ENCODE results near the gene FEV. TPM values are rescaled to one million over a fixed set of nuclear protein-coding genes. Genes with fewer than 3 reads are reported as not detected.

FEV gene
- not detected for total RNA-seq

- Histone ChIP-seq H3K36me3 (ENCODE audit: control insufficient read depth in 3 of 3, insufficient read depth in 3 of 3, low read length in 3 of 3) (no peaks in the 10 kb centered on the region), H3K27ac (ENCODE audit: low read depth, low read length) (no peak within 1 kb of the TSS), H3K4me1 (ENCODE audit: control insufficient read depth in 3 of 3, insufficient read depth in 3 of 3, low read length in 3 of 3) (peaks cover 26 to 40% (median 38%) of the 10 kb centered on the region in 3 donors), H3K4me3 (ENCODE audit: low read length in 3 of 3) (peak within 1 kb of the TSS in 2 of 3 donors; percentile 22 to 30), H3K27me3 (ENCODE audit: control insufficient read depth in 3 of 3, insufficient read depth in 3 of 3, low read length in 3 of 3) (peaks cover 87 to 92% (median 91%) of the 10 kb centered on the region in 3 donors), H3K9ac (ENCODE audit: low read depth in 1 of 3, low read length in 3 of 3) (no peak within 1 kb of the TSS), H3K9me3 (ENCODE audit: control insufficient read depth in 3 of 3, low read length in 3 of 3) (no peaks in the 10 kb centered on the region)
Measured at GRCh38 chr2:218985021-218985324, at the start of gene FEV. FEV (minus strand) TSS chr2:218985184; CDS start chr2:218985075, 109 bp downstream.

DNA sequence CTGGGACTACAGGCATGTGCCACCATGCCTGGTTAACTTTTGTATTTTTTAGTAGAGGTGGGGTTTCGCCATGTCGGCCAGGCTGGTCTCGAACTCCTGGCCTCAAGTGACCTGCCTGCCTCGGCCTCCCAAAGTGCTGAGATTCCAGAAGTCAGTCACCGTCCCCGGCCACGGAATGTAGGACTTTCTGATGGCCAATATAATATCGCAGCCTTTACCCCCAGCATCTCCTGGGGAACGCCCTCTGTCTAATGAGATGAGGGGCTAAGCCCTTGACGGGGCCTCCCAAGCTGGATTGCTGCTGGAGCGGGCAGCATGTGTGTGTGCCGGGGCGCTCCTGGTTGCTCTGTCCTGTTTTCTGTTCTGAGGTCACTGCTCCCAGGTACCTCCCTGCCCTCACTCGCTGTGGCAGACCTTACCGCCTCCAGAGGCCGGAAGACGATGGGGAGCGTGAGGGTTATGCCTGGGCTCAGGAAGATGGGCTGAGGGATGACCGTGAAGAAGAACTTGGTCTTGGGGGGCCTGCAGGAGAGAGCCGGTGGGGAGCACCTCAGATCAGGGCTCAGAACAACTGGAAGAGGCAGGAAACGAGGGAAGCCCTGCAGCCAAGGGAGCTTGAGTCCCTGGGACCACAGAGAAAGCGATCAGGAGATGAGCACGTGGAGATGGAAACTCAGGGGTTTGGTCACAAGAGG lies 47.2 kb upstream of the FEV start:
- no peaks in the 10 kb centered on the region for H3K4me1 ChIP-seq (ENCODE audit: control insufficient read depth in 3 of 3, insufficient read depth in 3 of 3, low read length in 3 of 3)
- H3K9me3 ChIP-seq (ENCODE audit: control insufficient read depth in 3 of 3, low read length in 3 of 3) = no peaks in the 10 kb centered on the region
- no peaks in the 10 kb centered on the region for H3K36me3 ChIP-seq (ENCODE audit: control insufficient read depth in 3 of 3, insufficient read depth in 3 of 3, low read length in 3 of 3)
- H3K9ac ChIP-seq (ENCODE audit: low read depth in 1 of 3, low read length in 3 of 3) = no peak overlapping the region
- no peak overlapping the region for H3K27ac ChIP-seq (ENCODE audit: low read depth, low read length)
- no peak overlapping the region for H3K4me3 ChIP-seq (ENCODE audit: low read length in 3 of 3)
- H3K27me3 ChIP-seq (ENCODE audit: control insufficient read depth in 3 of 3, insufficient read depth in 3 of 3, low read length in 3 of 3) = peaks cover 20 to 47% (median 36%) of the 10 kb centered on the region in 3 donors

- Histone ChIP-seq H3K9ac (ENCODE audit: low read depth in 1 of 3, low read length in 3 of 3) (no peak overlapping the region), H3K36me3 (ENCODE audit: control insufficient read depth in 3 of 3, insufficient read depth in 3 of 3, low read length in 3 of 3) (no peaks in the 10 kb centered on the region), H3K27me3 (ENCODE audit: control insufficient read depth in 3 of 3, insufficient read depth in 3 of 3, low read length in 3 of 3) (peaks cover 20 to 45% (median 36%) of the 10 kb centered on the region in 3 donors), H3K27ac (ENCODE audit: low read depth, low read length) (no peak overlapping the region), H3K4me3 (ENCODE audit: low read length in 3 of 3) (no peak overlapping the region), H3K9me3 (ENCODE audit: control insufficient read depth in 3 of 3, low read length in 3 of 3) (no peaks in the 10 kb centered on the region), H3K4me1 (ENCODE audit: control insufficient read depth in 3 of 3, insufficient read depth in 3 of 3, low read length in 3 of 3) (no peaks in the 10 kb centered on the region)
Measured at GRCh38 chr2:219031005-219031738, 46.2 kb upstream of the FEV start.

DNA sequence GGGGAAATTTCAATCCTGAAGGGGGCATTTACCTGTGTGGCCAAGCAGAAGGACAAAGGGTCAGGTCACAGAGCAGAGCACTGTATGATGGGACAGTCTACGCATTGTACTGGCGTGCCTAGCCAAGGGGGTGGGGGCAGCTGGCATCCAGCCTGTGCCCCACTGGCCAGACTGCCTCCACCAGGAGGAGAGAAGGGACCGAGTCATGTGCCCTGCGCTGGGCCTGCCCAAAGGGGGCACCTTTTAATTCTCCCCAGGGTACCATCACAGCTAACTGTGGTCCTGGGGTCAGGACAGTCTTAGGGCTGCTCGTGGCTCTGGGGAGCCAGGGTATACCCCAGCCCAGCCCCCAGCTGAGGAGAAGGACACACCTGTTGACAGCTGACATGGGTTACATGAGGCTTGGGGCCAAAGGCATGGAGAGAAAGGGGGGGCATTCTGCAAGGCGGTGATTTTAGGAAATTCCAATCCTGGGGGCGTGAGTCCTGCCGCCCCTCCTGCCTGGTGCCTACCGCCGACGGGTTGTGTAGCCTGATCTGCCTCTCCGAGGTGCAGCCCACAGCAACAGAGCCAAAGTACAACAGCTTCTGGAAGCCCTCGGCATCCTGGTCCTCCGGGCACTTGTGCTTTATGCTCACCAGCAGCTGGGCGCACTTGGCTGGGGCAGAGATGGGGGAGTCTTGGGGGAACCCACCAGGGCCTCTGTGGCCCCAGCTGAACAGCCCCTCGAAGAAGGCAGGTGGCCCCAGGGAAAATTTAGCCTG lies 45.4 kb upstream of the FEV start:
- Histone ChIP-seq H3K27ac (ENCODE audit: low read depth, low read length) (no peak overlapping the region), H3K27me3 (ENCODE audit: control insufficient read depth in 3 of 3, insufficient read depth in 3 of 3, low read length in 3 of 3) (peaks cover 17 to 42% (median 29%) of the 10 kb centered on the region in 3 donors), H3K4me3 (ENCODE audit: low read length in 3 of 3) (no peak overlapping the region), H3K9ac (ENCODE audit: low read depth in 1 of 3, low read length in 3 of 3) (no peak overlapping the region), H3K36me3 (ENCODE audit: control insufficient read depth in 3 of 3, insufficient read depth in 3 of 3, low read length in 3 of 3) (no peaks in the 10 kb centered on the region), H3K4me1 (ENCODE audit: control insufficient read depth in 3 of 3, insufficient read depth in 3 of 3, low read length in 3 of 3) (no peaks in the 10 kb centered on the region), H3K9me3 (ENCODE audit: control insufficient read depth in 3 of 3, low read length in 3 of 3) (no peaks in the 10 kb centered on the region)

- H3K27me3 ChIP-seq (ENCODE audit: control insufficient read depth in 3 of 3, insufficient read depth in 3 of 3, low read length in 3 of 3) = peaks cover 15 to 38% (median 29%) of the 10 kb centered on the region in 3 donors
- no peak overlapping the region for H3K9ac ChIP-seq (ENCODE audit: low read depth in 1 of 3, low read length in 3 of 3)
- H3K4me3 ChIP-seq (ENCODE audit: low read length in 3 of 3) = no peak overlapping the region
- H3K27ac ChIP-seq (ENCODE audit: low read depth, low read length) = no peak overlapping the region
- H3K36me3 ChIP-seq (ENCODE audit: control insufficient read depth in 3 of 3, insufficient read depth in 3 of 3, low read length in 3 of 3) = no peaks in the 10 kb centered on the region
- no peaks in the 10 kb centered on the region for H3K4me1 ChIP-seq (ENCODE audit: control insufficient read depth in 3 of 3, insufficient read depth in 3 of 3, low read length in 3 of 3)
- H3K9me3 ChIP-seq (ENCODE audit: control insufficient read depth in 3 of 3, low read length in 3 of 3) = no peaks in the 10 kb centered on the region
Measured at GRCh38 chr2:219029829-219030165, 44.8 kb upstream of the FEV start.

- Histone ChIP-seq H3K9ac (ENCODE audit: low read depth in 1 of 3, low read length in 3 of 3) (no peak overlapping the region), H3K27me3 (ENCODE audit: control insufficient read depth in 3 of 3, insufficient read depth in 3 of 3, low read length in 3 of 3) (peaks cover 15 to 36% (median 29%) of the 10 kb centered on the region in 3 donors), H3K9me3 (ENCODE audit: control insufficient read depth in 3 of 3, low read length in 3 of 3) (no peaks in the 10 kb centered on the region), H3K4me1 (ENCODE audit: control insufficient read depth in 3 of 3, insufficient read depth in 3 of 3, low read length in 3 of 3) (no peaks in the 10 kb centered on the region), H3K4me3 (ENCODE audit: low read length in 3 of 3) (no peak overlapping the region), H3K27ac (ENCODE audit: low read depth, low read length) (no peak overlapping the region), H3K36me3 (ENCODE audit: control insufficient read depth in 3 of 3, insufficient read depth in 3 of 3, low read length in 3 of 3) (no peaks in the 10 kb centered on the region)
Measured at GRCh38 chr2:219028996-219029828, 44.2 kb upstream of the FEV start.

- no peak overlapping the region for H3K4me3 ChIP-seq (ENCODE audit: low read length in 3 of 3)
- no peaks in the 10 kb centered on the region for H3K4me1 ChIP-seq (ENCODE audit: control insufficient read depth in 3 of 3, insufficient read depth in 3 of 3, low read length in 3 of 3)
- H3K27me3 ChIP-seq (ENCODE audit: control insufficient read depth in 3 of 3, insufficient read depth in 3 of 3, low read length in 3 of 3) = peaks cover 15 to 46% (median 30%) of the 10 kb centered on the region in 3 donors
- H3K36me3 ChIP-seq (ENCODE audit: control insufficient read depth in 3 of 3, insufficient read depth in 3 of 3, low read length in 3 of 3) = no peaks in the 10 kb centered on the region
- no peak overlapping the region for H3K9ac ChIP-seq (ENCODE audit: low read depth in 1 of 3, low read length in 3 of 3)
- no peak overlapping the region for H3K27ac ChIP-seq (ENCODE audit: low read depth, low read length)
- H3K9me3 ChIP-seq (ENCODE audit: control insufficient read depth in 3 of 3, low read length in 3 of 3) = no peaks in the 10 kb centered on the region
Measured at GRCh38 chr2:219028141-219028540, 43.2 kb upstream of the FEV start.

- Histone ChIP-seq H3K27me3 (ENCODE audit: control insufficient read depth in 3 of 3, insufficient read depth in 3 of 3, low read length in 3 of 3) (peaks cover 14 to 46% (median 32%) of the 10 kb centered on the region in 3 donors), H3K9ac (ENCODE audit: low read depth in 1 of 3, low read length in 3 of 3) (no peak overlapping the region), H3K36me3 (ENCODE audit: control insufficient read depth in 3 of 3, insufficient read depth in 3 of 3, low read length in 3 of 3) (no peaks in the 10 kb centered on the region), H3K27ac (ENCODE audit: low read depth, low read length) (no peak overlapping the region), H3K4me1 (ENCODE audit: control insufficient read depth in 3 of 3, insufficient read depth in 3 of 3, low read length in 3 of 3) (no peaks in the 10 kb centered on the region), H3K9me3 (ENCODE audit: control insufficient read depth in 3 of 3, low read length in 3 of 3) (no peaks in the 10 kb centered on the region), H3K4me3 (ENCODE audit: low read length in 3 of 3) (no peak overlapping the region)
Measured at GRCh38 chr2:219027511-219028055, 42.6 kb upstream of the FEV start.

GRCh38 chr2:219026946-219027345 lies 42.0 kb upstream of the FEV start:
- Histone ChIP-seq H3K36me3 (ENCODE audit: control insufficient read depth in 3 of 3, insufficient read depth in 3 of 3, low read length in 3 of 3) (no peaks in the 10 kb centered on the region), H3K27me3 (ENCODE audit: control insufficient read depth in 3 of 3, insufficient read depth in 3 of 3, low read length in 3 of 3) (peaks cover 9 to 45% (median 33%) of the 10 kb centered on the region in 3 donors)

More at GRCh38 chr2:219026946-219027345, 42.0 kb upstream of the FEV start:
- Histone ChIP-seq H3K9me3 (ENCODE audit: control insufficient read depth in 3 of 3, low read length in 3 of 3) (no peaks in the 10 kb centered on the region), H3K4me3 (ENCODE audit: low read length in 3 of 3) (no peak overlapping the region), H3K4me1 (ENCODE audit: control insufficient read depth in 3 of 3, insufficient read depth in 3 of 3, low read length in 3 of 3) (no peaks in the 10 kb centered on the region), H3K9ac (ENCODE audit: low read depth in 1 of 3, low read length in 3 of 3) (no peak overlapping the region), H3K27ac (ENCODE audit: low read depth, low read length) (no peak overlapping the region)
